ENCODE results near the gene LRRC25.

Gene LRRC25

GRCh38 chr19:18439025-18439909 is 41.8 kb upstream of the LRRC25 start:
- peaks cover 0 to 34% (median 23%) of the 10 kb centered on the region in 4 experiments for H3K4me1 ChIP-seq (ENCODE audit: control extremely low read depth in 1 of 4, control insufficient read depth in 4 of 4, insufficient read depth in 4 of 4, low read length in 3 of 4)
- 81% methylated on average over 10 of the region's 13 CpGs for whole genome bisulfite sequencing (ENCODE audit: insufficient coverage)
- ChIA-PET POLR2A (interaction anchor here (0.6 to 0.9 kb wide), 2 partner anchors 22 to 518 kb away, joined by 3 read pairs; no protein-coding TSS in a partner anchor), CTCF (interaction anchor here (0.8 to 1.9 kb wide), 5 partner anchors 14 to 120 kb away, joined by 3 to 8 read pairs (median 3); partner anchors contain the start of gene SSBP4)
- H3K4me3 ChIP-seq (ENCODE audit: control insufficient read depth in 1 of 7, extremely low read depth in 1 of 7, insufficient read depth in 4 of 7, low read depth in 2 of 7, low read length in 6 of 7): no peak overlapping the region
- H3K9me3 ChIP-seq (ENCODE audit: control extremely low read depth in 1 of 5, control insufficient read depth in 4 of 5, insufficient read depth in 2 of 5, low read depth in 1 of 5, low read length in 4 of 5): no peaks in the 10 kb centered on the region
- H3K27me3 ChIP-seq (replicated peaks in 2 of 5; ENCODE audit: control insufficient read depth in 4 of 5, insufficient read depth in 5 of 5, low read length in 4 of 5): no peaks in the 10 kb centered on the region
- peak in 2 of 3 donors; percentile 45 to 57 for DNase-seq
- H3K27ac ChIP-seq (ENCODE audit: insufficient read depth in 1 of 2, low read depth in 1 of 2, low read length in 2 of 2, poor library complexity in 1 of 2, severe bottlenecking in 2 of 2): peak overlapping the region in 1 of 2 experiments; percentile 55
- H3K36me3 ChIP-seq (ENCODE audit: control insufficient read depth in 4 of 4, insufficient read depth in 4 of 4, low read length in 3 of 4): peaks cover 0 to 25% (median 18%) of the 10 kb centered on the region in 4 experiments

GRCh38 chr19:18438331-18439024 is 41.1 kb upstream of the LRRC25 start:
- peak overlapping the region in 6 of 7 experiments; percentile 23 to 80 (median 65) for H3K4me3 ChIP-seq (ENCODE audit: control insufficient read depth in 1 of 7, extremely low read depth in 1 of 7, insufficient read depth in 4 of 7, low read depth in 2 of 7, low read length in 6 of 7)
- peak overlapping the region in 1 of 2 experiments; percentile 68 for H3K27ac ChIP-seq (ENCODE audit: insufficient read depth in 1 of 2, low read depth in 1 of 2, low read length in 2 of 2, poor library complexity in 1 of 2, severe bottlenecking in 2 of 2)
- H3K36me3 ChIP-seq (ENCODE audit: control insufficient read depth in 4 of 4, insufficient read depth in 4 of 4, low read length in 3 of 4): peaks cover 0 to 24% (median 12%) of the 10 kb centered on the region in 4 experiments
- 35% methylated on average over 19 of the region's 24 CpGs for WGBS (ENCODE audit: insufficient coverage)
- no peaks in the 10 kb centered on the region for H3K27me3 ChIP-seq (replicated peaks in 2 of 5; ENCODE audit: control insufficient read depth in 4 of 5, insufficient read depth in 5 of 5, low read length in 4 of 5)
- peaks cover 0 to 38% (median 26%) of the 10 kb centered on the region in 4 experiments for H3K4me1 ChIP-seq (ENCODE audit: control extremely low read depth in 1 of 4, control insufficient read depth in 4 of 4, insufficient read depth in 4 of 4, low read length in 3 of 4)
- ChIA-PET POLR2A (interaction anchor here (0.9 kb wide), 1 partner anchor 21 kb away, joined by 3 read pairs; no protein-coding TSS in a partner anchor), CTCF (interaction anchor here (0.8 to 1.9 kb wide), 3 partner anchors 21 to 121 kb away, joined by 3 to 8 read pairs (median 3); partner anchors contain the start of gene SSBP4)
- peak in 1 of 3 donors; percentile 40 for DNase-seq
- H3K9me3 ChIP-seq (ENCODE audit: control extremely low read depth in 1 of 5, control insufficient read depth in 4 of 5, insufficient read depth in 2 of 5, low read depth in 1 of 5, low read length in 4 of 5): no peaks in the 10 kb centered on the region

GRCh38 chr19:18437491-18438330 is 40.3 kb upstream of the LRRC25 start, which contains the start of gene ISYNA1:
Gene ISYNA1 (minus strand): TSS chr19:18438133. CDS start chr19:18437979, 154 bp downstream.
- ChIA-PET CTCF (no interaction called here), POLR2A (interaction anchor here (0.5 to 0.7 kb wide), 2 partner anchors 369 to 481 kb away, joined by 3 read pairs; partner anchors contain the start of gene COPE)
- peak within 1 kb of the TSS; percentile 29 to 80 (median 69) for H3K4me3 ChIP-seq (ENCODE audit: control insufficient read depth in 1 of 7, extremely low read depth in 1 of 7, insufficient read depth in 4 of 7, low read depth in 2 of 7, low read length in 6 of 7)
- 0% methylated on average over 73 of the region's 99 CpGs for WGBS (ENCODE audit: insufficient coverage)
- peak in 2 of 3 donors; percentile 40 to 58 for DNase-seq
- peaks cover 0 to 27% (median 10%) of the 10 kb centered on the region in 4 experiments for H3K36me3 ChIP-seq (ENCODE audit: control insufficient read depth in 4 of 4, insufficient read depth in 4 of 4, low read length in 3 of 4)
- peaks cover 0 to 42% (median 27%) of the 10 kb centered on the region in 4 experiments for H3K4me1 ChIP-seq (ENCODE audit: control extremely low read depth in 1 of 4, control insufficient read depth in 4 of 4, insufficient read depth in 4 of 4, low read length in 3 of 4)
- no peaks in the 10 kb centered on the region for H3K9me3 ChIP-seq (ENCODE audit: control extremely low read depth in 1 of 5, control insufficient read depth in 4 of 5, insufficient read depth in 2 of 5, low read depth in 1 of 5, low read length in 4 of 5)
- H3K27me3 ChIP-seq (replicated peaks in 2 of 5; ENCODE audit: control insufficient read depth in 4 of 5, insufficient read depth in 5 of 5, low read length in 4 of 5): no peaks in the 10 kb centered on the region
- H3K27ac ChIP-seq (ENCODE audit: insufficient read depth in 1 of 2, low read depth in 1 of 2, low read length in 2 of 2, poor library complexity in 1 of 2, severe bottlenecking in 2 of 2): peak within 1 kb of the TSS in 1 of 2 experiments; percentile 68

GRCh38 chr19:18436671-18437490 is 39.5 kb upstream of the LRRC25 start:
- CTCF ChIA-PET: interaction anchor here (1.2 kb wide), 1 partner anchor 26 kb away, joined by 3 read pairs; no protein-coding TSS in a partner anchor
- H3K27me3 ChIP-seq (replicated peaks in 2 of 5; ENCODE audit: control insufficient read depth in 4 of 5, insufficient read depth in 5 of 5, low read length in 4 of 5): no peaks in the 10 kb centered on the region
- peaks cover 0 to 34% (median 10%) of the 10 kb centered on the region in 4 experiments for H3K36me3 ChIP-seq (ENCODE audit: control insufficient read depth in 4 of 4, insufficient read depth in 4 of 4, low read length in 3 of 4)
- DNase-seq: peak; percentile 92 to 95 (median 95)
- 20% methylated on average over 55 of the region's 67 CpGs for WGBS (ENCODE audit: insufficient coverage)
- peak overlapping the region; percentile 20 to 76 (median 66) for H3K4me3 ChIP-seq (ENCODE audit: control insufficient read depth in 1 of 7, extremely low read depth in 1 of 7, insufficient read depth in 4 of 7, low read depth in 2 of 7, low read length in 6 of 7)
- H3K27ac ChIP-seq (ENCODE audit: insufficient read depth in 1 of 2, low read depth in 1 of 2, low read length in 2 of 2, poor library complexity in 1 of 2, severe bottlenecking in 2 of 2): peak overlapping the region in 1 of 2 experiments; percentile 5
- POLR2A ChIA-PET: interaction anchor here (0.5 to 0.7 kb wide), 2 partner anchors 370 to 482 kb away, joined by 3 read pairs; partner anchors contain the start of gene COPE
- H3K9me3 ChIP-seq (ENCODE audit: control extremely low read depth in 1 of 5, control insufficient read depth in 4 of 5, insufficient read depth in 2 of 5, low read depth in 1 of 5, low read length in 4 of 5): no peaks in the 10 kb centered on the region
- peaks cover 0 to 50% (median 31%) of the 10 kb centered on the region in 4 experiments for H3K4me1 ChIP-seq (ENCODE audit: control extremely low read depth in 1 of 4, control insufficient read depth in 4 of 4, insufficient read depth in 4 of 4, low read length in 3 of 4)

GRCh38 chr19:18435842-18436670 is 38.6 kb upstream of the LRRC25 start:
- Histone ChIP-seq H3K4me1 (ENCODE audit: control extremely low read depth in 1 of 4, control insufficient read depth in 4 of 4, insufficient read depth in 4 of 4, low read length in 3 of 4) (peaks cover 0 to 56% (median 32%) of the 10 kb centered on the region in 4 experiments), H3K27ac (ENCODE audit: insufficient read depth in 1 of 2, low read depth in 1 of 2, low read length in 2 of 2, poor library complexity in 1 of 2, severe bottlenecking in 2 of 2) (no peak overlapping the region), H3K36me3 (ENCODE audit: control insufficient read depth in 4 of 4, insufficient read depth in 4 of 4, low read length in 3 of 4) (peaks cover 0 to 34% (median 10%) of the 10 kb centered on the region in 4 experiments), H3K4me3 (ENCODE audit: control insufficient read depth in 1 of 7, extremely low read depth in 1 of 7, insufficient read depth in 4 of 7, low read depth in 2 of 7, low read length in 6 of 7) (peak overlapping the region in 6 of 7 experiments; percentile 57 to 76 (median 68)), H3K9me3 (ENCODE audit: control extremely low read depth in 1 of 5, control insufficient read depth in 4 of 5, insufficient read depth in 2 of 5, low read depth in 1 of 5, low read length in 4 of 5) (no peaks in the 10 kb centered on the region), H3K27me3 (replicated peaks in 2 of 5; ENCODE audit: control insufficient read depth in 4 of 5, insufficient read depth in 5 of 5, low read length in 4 of 5) (no peaks in the 10 kb centered on the region)
- 89% methylated on average over 46 of the region's 46 CpGs for WGBS (ENCODE audit: insufficient coverage)
- DNase-seq: no peak
- ChIA-PET CTCF (interaction anchor here (1.2 to 1.8 kb wide), 3 partner anchors 22 to 25 kb away, joined by 3 to 4 read pairs (median 3); no protein-coding TSS in a partner anchor), POLR2A (interaction anchor here (0.6 to 1.3 kb wide), 2 partner anchors 17 to 40 kb away, joined by 3 read pairs; partner anchors contain the start of gene SSBP4)

Measured in common myeloid progenitor, CD34-positive (primary cell).